ENCODE measurements around the gene RAB28.

DNA sequence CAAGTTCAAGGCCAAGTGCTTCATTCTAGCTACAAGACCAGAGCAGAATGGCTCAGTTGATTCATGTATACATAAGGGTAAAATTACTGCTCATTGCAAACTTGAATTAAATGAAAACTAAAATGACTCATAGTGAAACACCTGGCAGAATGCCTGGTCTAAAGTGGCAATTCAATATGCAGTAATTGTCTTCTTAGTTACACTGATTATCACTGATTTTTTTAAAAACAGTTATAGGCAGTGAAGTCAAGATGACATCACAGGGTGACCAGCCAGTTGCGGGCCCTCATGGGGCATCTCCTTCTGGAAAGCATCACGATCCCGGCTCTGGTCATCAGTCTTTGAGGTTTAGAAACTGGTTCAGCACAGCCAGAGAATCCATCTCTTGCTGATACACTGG, 154.2 kb downstream of the RAB28 start:
- TF ChIP-seq, protein P1, sequence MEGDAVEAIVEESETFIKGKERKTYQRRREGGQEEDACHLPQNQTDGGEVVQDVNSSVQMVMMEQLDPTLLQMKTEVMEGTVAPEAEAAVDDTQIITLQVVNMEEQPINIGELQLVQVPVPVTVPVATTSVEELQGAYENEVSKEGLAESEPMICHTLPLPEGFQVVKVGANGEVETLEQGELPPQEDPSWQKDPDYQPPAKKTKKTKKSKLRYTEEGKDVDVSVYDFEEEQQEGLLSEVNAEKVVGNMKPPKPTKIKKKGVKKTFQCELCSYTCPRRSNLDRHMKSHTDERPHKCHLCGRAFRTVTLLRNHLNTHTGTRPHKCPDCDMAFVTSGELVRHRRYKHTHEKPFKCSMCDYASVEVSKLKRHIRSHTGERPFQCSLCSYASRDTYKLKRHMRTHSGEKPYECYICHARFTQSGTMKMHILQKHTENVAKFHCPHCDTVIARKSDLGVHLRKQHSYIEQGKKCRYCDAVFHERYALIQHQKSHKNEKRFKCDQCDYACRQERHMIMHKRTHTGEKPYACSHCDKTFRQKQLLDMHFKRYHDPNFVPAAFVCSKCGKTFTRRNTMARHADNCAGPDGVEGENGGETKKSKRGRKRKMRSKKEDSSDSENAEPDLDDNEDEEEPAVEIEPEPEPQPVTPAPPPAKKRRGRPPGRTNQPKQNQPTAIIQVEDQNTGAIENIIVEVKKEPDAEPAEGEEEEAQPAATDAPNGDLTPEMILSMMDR (IDR thresholded peaks at IDR 0.05), result no peak
- TF ChIP-seq POLR2A (IDR thresholded peaks at IDR 0.05), result no peak
